GM21619 (cell line): Measurements from ENCODE around the gene SLC40A1.

ENCODE experiments used
- ATAC-seq: cut with Tn5 transposase; IDR thresholded peaks from one replicate; pipeline ENCODE4 v1.9.1; 2021; ENCODE audit not compliant: unreplicated experiment

The SLC40A1 gene

DNA sequence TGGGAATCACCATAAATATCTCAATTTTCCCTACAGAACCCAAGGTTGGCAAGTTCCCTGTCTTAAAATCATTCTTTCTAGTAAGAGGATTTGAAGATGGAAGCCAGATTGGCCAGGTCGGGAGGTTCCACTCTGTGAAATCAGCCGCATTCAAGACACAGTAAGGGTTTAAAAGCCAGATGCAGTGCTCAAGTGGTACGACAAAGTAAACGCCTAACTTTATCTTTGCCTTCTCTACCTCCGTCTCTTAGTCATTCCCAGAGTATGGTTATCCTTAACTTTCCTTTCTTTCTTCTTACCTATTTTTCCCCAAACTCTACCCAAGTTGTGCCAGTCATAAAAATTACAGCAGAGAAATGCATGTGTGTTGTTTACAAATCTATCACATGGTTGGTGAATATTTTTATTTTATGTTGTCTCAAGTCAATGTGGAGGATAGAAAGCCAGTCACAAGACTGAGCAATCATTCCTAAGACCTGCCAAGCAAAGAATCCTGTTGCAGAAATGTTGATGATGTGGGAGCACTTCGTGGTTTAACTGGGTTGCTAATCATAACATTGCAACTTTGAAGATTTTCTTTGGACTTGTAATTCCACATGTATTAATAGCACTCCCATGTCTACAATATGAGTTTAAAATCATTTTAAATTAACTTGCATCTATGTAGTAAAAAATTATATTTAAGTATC lies 62.6 kb downstream of the SLC40A1 start:
- no peak for ATAC-seq

- no peak for ATAC-seq
Measured at GRCh38 chr2:189516546-189516945, 64.0 kb downstream of the SLC40A1 start.

GRCh38 chr2:189515264-189515663 lies 65.3 kb downstream of the SLC40A1 start:
- no peak for ATAC-seq

GRCh38 chr2:189514104-189514503 lies 66.5 kb downstream of the SLC40A1 start:
- no peak for ATAC-seq

- no peak for ATAC-seq
Measured at GRCh38 chr2:189512879-189513278, 67.7 kb downstream of the SLC40A1 start.

DNA sequence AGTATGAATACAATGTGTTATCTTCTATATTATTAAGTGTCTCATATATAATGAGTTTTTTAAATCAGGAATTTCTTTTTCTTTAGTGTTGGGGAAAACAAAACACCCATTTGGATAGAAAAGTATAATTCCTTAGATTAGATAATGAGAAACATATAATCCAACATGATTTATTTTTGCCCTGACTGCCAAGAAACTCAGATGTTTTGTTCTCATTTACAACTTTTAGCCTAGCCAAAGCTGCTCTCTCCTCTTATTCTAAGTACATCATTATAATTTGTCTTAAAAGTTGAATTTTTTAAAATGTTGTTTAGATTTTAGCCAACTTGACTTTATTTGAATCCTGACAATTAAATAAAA lies 68.6 kb downstream of the SLC40A1 start:
- ATAC-seq = no peak

GRCh38 chr2:189511210-189511959 lies 69.2 kb downstream of the SLC40A1 start:
- no peak for ATAC-seq
